ENCODE measurements around the gene SRGAP1.

DNA sequence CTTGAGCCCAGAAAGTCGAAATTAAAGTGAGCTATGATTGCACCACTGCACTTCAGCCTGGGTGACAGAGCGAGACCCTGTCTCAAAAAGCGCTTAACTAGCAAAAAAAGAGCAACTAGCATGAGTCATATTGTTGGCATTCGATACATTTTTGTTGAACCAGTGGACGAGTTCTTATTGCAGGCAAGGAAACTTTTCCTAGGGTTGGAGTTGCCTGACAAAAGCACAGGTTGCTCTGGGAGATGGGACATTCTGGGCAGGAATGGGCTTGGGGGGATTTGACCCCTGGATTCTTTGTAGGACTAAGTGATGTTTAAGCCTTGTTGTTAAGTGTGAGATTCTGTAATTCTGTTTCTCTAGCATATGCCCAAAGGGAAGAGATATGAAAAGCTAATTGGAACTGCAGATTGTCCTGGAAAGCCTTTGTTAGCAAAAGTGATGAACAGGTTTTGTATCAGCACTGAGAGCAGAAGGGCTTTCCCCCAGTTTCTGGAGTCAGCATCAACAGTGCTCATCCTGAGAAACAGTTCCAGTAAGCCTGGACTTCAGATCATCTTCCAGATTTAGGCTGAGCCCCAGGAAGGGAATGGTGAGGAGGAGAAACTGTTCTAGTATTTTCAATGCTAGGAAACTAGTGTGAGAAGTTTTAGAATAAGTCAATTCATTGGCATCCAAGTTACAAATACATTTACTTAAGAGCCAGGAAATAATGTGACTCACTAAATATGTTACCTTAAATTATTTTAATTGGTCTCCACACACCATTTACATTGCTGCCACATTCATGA lies 123.1 kb downstream of the SRGAP1 start:
- TF ChIP-seq, protein P1, sequence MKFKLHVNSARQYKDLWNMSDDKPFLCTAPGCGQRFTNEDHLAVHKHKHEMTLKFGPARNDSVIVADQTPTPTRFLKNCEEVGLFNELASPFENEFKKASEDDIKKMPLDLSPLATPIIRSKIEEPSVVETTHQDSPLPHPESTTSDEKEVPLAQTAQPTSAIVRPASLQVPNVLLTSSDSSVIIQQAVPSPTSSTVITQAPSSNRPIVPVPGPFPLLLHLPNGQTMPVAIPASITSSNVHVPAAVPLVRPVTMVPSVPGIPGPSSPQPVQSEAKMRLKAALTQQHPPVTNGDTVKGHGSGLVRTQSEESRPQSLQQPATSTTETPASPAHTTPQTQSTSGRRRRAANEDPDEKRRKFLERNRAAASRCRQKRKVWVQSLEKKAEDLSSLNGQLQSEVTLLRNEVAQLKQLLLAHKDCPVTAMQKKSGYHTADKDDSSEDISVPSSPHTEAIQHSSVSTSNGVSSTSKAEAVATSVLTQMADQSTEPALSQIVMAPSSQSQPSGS (IDR thresholded peaks at IDR 0.05; ENCODE audit: low read length), result no peak
- TF ChIP-seq EZH2 (IDR thresholded peaks at IDR 0.05; ENCODE audit: low read depth, low read length, severe bottlenecking), result no peak
- TF ChIP-seq, protein P2, sequence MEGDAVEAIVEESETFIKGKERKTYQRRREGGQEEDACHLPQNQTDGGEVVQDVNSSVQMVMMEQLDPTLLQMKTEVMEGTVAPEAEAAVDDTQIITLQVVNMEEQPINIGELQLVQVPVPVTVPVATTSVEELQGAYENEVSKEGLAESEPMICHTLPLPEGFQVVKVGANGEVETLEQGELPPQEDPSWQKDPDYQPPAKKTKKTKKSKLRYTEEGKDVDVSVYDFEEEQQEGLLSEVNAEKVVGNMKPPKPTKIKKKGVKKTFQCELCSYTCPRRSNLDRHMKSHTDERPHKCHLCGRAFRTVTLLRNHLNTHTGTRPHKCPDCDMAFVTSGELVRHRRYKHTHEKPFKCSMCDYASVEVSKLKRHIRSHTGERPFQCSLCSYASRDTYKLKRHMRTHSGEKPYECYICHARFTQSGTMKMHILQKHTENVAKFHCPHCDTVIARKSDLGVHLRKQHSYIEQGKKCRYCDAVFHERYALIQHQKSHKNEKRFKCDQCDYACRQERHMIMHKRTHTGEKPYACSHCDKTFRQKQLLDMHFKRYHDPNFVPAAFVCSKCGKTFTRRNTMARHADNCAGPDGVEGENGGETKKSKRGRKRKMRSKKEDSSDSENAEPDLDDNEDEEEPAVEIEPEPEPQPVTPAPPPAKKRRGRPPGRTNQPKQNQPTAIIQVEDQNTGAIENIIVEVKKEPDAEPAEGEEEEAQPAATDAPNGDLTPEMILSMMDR (IDR thresholded peaks at IDR 0.05; ENCODE audit: control extremely low read depth in 1 of 3, insufficient read depth in 1 of 3, low read depth in 1 of 3, low read length in 3 of 3), result no peak
- TF ChIP-seq SP1 (IDR thresholded peaks at IDR 0.05; ENCODE audit: low read depth, low read length), result no peak
- TF ChIP-seq, protein P3, sequence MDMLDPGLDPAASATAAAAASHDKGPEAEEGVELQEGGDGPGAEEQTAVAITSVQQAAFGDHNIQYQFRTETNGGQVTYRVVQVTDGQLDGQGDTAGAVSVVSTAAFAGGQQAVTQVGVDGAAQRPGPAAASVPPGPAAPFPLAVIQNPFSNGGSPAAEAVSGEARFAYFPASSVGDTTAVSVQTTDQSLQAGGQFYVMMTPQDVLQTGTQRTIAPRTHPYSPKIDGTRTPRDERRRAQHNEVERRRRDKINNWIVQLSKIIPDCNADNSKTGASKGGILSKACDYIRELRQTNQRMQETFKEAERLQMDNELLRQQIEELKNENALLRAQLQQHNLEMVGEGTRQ (IDR thresholded peaks at IDR 0.05; ENCODE audit: low read length), result no peak
- no peak for TF ChIP-seq HDAC2 (IDR thresholded peaks at IDR 0.05; ENCODE audit: borderline replicate concordance in 1 of 2, low read depth in 2 of 2, low read length in 2 of 2)
- TF ChIP-seq CEBPB (IDR thresholded peaks at IDR 0.05; ENCODE audit: low read depth, low read length), result no peak
- TF ChIP-seq EP300 (IDR thresholded peaks at IDR 0.05; ENCODE audit: borderline replicate concordance in 1 of 2, low read depth in 2 of 2, low read length in 2 of 2), result no peak
- no peak for TF ChIP-seq BRCA1 (IDR thresholded peaks at IDR 0.05; ENCODE audit: low read depth, low read length)
- TF ChIP-seq, protein P4, sequence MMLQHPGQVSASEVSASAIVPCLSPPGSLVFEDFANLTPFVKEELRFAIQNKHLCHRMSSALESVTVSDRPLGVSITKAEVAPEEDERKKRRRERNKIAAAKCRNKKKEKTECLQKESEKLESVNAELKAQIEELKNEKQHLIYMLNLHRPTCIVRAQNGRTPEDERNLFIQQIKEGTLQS (IDR thresholded peaks at IDR 0.05; ENCODE audit: insufficient read depth, low read depth, low read length), result no peak
- TF ChIP-seq CREB1 (IDR thresholded peaks at IDR 0.05), result no peak
